Measurements from ENCODE around the gene XYLT2.

The XYLT2 gene

DNA sequence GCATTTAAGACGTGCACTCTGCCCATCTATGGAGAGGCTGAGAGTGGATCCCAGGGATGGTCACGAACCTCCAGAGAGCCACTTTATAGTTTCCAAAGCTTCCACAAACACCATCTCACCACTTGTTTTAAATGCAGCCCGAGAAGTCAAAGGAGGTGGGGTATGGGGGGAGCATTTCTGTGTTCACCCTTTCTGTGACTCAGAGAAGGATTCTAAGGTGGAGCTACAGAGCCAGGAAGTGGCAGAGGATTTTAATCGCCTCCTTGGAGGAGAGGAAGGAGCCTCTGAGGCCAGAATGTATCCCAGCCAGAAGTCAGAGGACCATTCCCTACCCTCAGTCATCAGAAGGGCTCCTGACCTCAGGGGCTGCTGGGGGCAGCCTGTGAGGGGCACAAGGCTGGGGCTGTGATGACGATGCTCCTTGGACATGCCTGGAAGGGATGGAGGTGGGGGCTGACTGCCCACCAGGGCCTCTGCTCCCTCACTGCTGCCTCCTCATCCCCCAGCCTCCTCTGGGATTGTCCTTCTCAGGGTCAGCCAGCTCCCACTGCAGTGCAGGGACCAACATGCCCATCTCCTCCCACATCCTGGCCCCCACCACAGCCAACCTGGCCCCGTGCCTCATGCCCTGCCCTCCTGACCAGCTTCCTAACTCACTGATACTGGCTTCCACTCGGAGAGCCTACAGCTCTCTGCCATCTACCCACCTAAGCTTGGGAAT, 2.8 kb downstream of the XYLT2 start:
- TF ChIP-seq, protein P1, sequence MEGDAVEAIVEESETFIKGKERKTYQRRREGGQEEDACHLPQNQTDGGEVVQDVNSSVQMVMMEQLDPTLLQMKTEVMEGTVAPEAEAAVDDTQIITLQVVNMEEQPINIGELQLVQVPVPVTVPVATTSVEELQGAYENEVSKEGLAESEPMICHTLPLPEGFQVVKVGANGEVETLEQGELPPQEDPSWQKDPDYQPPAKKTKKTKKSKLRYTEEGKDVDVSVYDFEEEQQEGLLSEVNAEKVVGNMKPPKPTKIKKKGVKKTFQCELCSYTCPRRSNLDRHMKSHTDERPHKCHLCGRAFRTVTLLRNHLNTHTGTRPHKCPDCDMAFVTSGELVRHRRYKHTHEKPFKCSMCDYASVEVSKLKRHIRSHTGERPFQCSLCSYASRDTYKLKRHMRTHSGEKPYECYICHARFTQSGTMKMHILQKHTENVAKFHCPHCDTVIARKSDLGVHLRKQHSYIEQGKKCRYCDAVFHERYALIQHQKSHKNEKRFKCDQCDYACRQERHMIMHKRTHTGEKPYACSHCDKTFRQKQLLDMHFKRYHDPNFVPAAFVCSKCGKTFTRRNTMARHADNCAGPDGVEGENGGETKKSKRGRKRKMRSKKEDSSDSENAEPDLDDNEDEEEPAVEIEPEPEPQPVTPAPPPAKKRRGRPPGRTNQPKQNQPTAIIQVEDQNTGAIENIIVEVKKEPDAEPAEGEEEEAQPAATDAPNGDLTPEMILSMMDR (IDR thresholded peaks at IDR 0.05) = no peak

DNA sequence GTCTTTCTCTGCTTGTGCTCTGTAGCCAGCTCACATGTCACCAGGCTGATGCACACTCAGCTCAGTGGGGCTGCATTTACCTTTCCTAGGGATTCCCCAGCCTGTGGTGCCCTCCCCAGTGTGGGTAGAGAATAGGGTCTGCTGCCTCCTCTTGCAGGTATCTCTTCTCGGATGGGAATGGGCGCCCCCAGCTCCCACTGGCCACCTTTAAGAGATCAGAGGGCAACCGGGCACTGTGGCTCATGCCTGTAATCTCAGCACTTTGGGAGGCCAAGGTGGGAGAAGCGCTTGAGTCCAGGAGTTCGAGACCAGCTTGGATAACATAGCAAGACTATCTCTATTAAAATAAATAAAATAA, 3.3 kb downstream of the XYLT2 start:
- TF ChIP-seq, protein P1 (IDR thresholded peaks at IDR 0.05) = no peak

DNA sequence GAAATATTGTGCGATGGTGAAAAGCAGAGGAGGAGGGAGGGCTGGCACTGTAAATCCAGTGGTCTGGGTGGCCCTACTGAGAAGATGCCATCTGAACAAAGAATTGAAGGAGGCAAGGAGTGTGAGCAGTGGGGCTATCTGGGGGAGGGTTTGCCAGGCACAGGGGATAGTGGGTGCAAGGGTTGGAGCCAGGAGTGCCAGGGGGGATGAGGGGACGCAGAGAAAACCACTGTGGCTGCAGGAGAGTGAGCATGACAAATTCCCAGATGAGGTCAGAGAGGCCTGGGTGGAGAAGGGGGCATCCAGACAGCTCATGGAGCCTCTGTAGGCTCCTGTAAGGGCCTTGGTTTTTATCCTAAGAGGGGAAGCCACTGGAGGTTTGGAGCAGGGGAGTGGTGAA, 4.8 kb downstream of the XYLT2 start:
- TF ChIP-seq, protein P1 (IDR thresholded peaks at IDR 0.05) = no peak

DNA sequence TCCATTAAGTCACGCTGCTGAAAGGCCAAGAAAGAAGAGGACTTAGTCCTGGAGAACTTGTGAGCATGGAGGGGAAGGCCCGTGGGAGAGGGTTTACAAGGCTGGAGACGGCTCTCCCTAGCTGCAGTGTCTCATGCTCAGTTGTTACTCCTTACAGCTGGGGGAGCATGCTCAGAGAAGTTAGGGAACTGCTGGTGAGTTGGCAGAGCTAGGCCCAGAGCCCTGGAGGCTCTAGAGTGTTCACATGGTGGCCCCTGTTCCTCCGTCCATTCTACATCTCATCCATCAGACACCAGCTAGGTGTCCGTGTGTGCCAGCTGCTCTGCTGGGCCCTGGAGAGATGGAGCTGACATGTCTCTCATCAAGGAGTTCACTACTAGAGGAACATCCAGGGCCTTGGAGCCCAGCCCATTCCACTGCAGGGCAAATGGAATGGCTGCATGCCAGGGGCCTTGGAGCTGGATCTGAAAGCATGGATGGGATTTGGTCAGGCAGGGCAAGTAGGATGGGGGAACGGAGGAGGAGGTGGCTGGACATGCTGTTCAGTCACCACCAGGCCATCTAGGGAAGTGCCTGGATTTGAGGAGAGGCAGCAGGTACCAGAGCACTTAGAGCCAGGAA, 6.3 kb downstream of the XYLT2 start:
- TF ChIP-seq, protein P1 (IDR thresholded peaks at IDR 0.05) = no peak

DNA sequence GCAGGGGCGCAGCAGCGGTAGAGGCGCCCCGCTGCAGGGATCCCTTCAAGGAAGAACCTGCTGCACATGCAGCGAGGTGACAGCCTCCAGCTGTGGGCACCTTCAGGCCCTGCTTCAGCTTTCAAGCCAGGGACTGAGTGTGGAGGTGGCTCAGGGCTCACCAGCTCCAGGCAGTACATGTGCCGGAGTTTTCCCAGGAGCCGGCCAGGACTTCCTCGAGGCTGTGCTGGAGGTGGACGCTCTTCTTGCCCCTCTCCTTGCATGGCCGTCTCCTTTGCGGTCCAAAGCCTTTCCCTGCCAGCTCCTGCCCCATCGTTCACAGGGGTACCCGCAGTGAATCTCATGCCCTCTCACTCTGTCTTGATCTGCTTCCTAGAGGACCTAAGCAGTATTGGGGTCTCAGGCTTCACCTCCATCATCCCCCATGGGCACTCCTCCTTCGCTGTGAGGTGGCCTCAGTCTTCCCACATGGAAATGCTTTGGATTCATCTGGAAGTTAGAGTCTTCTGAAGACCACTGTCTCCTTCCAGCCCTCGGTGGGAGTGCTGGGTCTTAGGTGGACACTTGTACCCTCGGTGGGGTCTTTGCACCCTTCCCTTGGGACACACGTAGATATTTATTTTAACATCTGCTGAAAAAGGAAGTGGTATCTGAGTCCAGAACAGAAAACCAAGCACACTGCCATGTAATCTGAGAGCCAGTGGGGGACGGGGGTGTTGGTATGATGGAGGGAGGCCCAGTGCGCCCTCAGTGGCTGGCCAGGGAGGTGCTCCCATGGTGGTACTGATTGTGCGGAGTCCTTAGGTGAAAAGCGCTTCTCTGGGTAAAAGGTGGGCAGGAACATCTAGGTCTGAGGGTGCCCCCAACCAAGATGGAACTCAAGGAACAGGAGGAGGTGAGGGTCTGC, 7.0 kb downstream of the XYLT2 start:
- TF ChIP-seq, protein P1 (IDR thresholded peaks at IDR 0.05) = no peak

DNA sequence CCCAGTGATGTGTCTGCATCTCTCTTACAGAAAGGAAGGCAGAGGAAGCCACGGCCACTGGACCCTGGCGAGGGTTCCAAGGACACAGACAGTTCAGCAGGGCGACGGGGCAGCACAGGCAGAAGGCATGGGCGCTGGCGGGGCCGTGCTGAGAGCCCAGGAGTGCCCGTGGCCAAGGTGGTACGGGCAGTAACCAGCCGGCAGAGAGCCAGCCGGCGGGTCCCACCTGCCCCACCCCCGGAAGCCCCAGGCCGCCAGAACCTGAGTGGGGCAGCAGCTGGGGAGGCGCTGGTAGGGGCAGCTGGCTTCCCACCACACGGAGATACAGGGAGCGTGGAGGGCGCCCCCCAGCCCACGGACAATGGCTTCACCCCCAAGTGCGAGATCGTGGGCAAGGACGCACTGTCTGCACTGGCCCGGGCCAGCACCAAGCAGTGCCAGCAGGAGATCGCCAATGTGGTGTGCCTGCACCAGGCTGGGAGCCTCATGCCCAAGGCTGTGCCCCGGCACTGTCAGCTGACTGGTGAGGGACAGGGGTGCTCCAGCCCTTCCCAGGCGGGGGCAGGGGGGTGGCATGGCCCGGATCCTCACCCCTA, 7.8 kb downstream of the XYLT2 start:
- TF ChIP-seq, protein P1 (IDR thresholded peaks at IDR 0.05) = no peak

DNA sequence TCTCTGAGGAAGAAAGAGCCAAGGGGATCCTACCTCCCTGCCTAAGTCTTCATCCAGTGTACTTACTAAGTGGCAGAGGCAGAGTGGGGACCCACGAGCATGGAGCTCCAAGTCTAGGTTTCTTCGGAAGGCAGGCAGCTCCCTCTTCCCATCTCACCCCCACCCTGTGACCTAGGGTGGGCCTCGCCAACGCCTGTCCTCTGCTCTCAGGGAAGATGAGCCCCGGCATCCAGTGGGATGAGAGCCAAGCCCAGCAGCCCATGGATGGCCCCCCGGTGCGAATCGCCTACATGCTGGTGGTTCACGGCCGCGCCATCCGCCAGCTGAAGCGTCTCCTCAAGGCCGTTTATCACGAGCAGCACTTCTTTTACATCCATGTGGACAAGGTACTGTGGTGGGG, 8.3 kb downstream of the XYLT2 start:
- TF ChIP-seq, protein P1 (IDR thresholded peaks at IDR 0.05) = no peak

Data from LNCAP (cell line).